Skeletal muscle tissue (tissue), 4 donors: ENCODE data around the gene GNB5. TPM values are rescaled to one million over a fixed set of nuclear protein-coding genes. Genes with fewer than 3 reads are reported as not detected.

ENCODE experiments used
- H3K27ac ChIP-seq: one replicate; pipeline ENCODE4 v1.7.0; 2013; ENCODE audit warnings: mild to moderate bottlenecking, low read depth, low read length, inconsistent platforms
- H3K27me3 ChIP-seq, 3 donors: one replicate each; pipeline ENCODE4 v1.7.0; 2013; ENCODE audit warnings: low read length in 3 of 3; ENCODE audit not compliant: control insufficient read depth in 3 of 3, insufficient read depth in 3 of 3
- H3K36me3 ChIP-seq, 3 donors: one replicate each; pipeline ENCODE4 v1.7.0; 2013; ENCODE audit warnings: low read length in 3 of 3; ENCODE audit not compliant: control insufficient read depth in 3 of 3, insufficient read depth in 3 of 3
- H3K4me1 ChIP-seq, 3 donors: one replicate each; pipeline ENCODE4 v1.7.0; 2013; ENCODE audit warnings: low read length in 3 of 3, mild to moderate bottlenecking in 3 of 3; ENCODE audit not compliant: control insufficient read depth in 3 of 3, insufficient read depth in 3 of 3
- H3K4me3 ChIP-seq, 3 donors: one replicate each; pipeline ENCODE4 v1.7.0; 2013; ENCODE audit warnings: low read length in 3 of 3
- H3K9ac ChIP-seq, 3 donors: one replicate each; pipeline ENCODE4 v1.7.0; 2013; ENCODE audit warnings: low read length in 3 of 3, mild to moderate bottlenecking in 3 of 3, moderate library complexity in 2 of 3, low read depth in 1 of 3
- H3K9me3 ChIP-seq, 3 donors: one replicate each; pipeline ENCODE4 v1.7.0; 2013; ENCODE audit warnings: low read length in 3 of 3; ENCODE audit not compliant: control insufficient read depth in 3 of 3
- total RNA-seq: library from RNA; depleted of rRNA; stranded (reverse); fragments of >200 nt; gene quantifications from one replicate; pipeline ENCODE4 v1.2.3, GENCODE V29; 2014
- donor health status: Osteomylitis.

GNB5 gene
- total RNA-seq, 1 donor from 2014 or later, result 2.6 TPM

- Histone ChIP-seq H3K4me1 (peaks cover 18 to 38% (median 19%) of the 10 kb centered on the region in 3 donors), H3K36me3 (peaks cover 0 to 8% (median 3%) of the 10 kb centered on the region in 3 donors), H3K9me3 (no peaks in the 10 kb centered on the region), H3K27ac (no peak overlapping the region), H3K9ac (no peak overlapping the region), H3K4me3 (no peak overlapping the region), H3K27me3 (no peaks in the 10 kb centered on the region)
These were observed 22.0 kb upstream of the GNB5 start for GRCh38 chr15:52213206-52213605.

DNA sequence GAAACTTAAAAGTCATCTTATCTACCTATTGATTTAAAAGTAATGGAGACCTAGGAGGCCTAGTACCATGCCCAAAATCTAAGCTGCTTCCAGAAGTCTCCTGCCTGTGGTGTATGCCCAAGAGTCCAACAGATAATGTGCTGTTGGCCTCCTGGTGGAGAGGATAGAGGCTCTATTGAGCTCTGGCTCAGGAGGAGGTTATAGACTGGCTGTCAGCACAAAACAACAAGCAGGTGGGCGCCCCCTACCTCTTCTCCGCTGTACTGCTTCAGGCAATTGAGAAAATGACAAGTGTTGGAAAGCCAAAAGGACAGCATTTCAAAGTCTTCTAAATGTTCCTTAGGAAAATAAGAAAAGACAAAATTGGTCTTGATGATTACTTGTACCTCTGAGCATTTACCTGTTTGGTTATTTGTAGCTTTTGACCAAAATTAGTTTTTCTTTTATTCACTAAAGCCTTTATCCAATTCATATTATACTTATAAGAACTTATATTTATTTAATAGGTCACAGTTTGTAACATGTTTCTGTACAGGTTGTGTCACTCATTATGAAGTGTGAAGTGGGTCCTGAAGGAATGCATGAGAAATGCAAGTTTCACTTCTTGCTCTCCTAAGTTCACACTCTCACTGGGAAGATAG lies 17.2 kb upstream of the GNB5 start:
- H3K36me3 ChIP-seq, result peaks cover 8 to 17% (median 15%) of the 10 kb centered on the region in 3 donors
- no peak overlapping the region for H3K9ac ChIP-seq
- H3K27me3 ChIP-seq, result no peaks in the 10 kb centered on the region
- no peaks in the 10 kb centered on the region for H3K9me3 ChIP-seq
- H3K27ac ChIP-seq, result no peak overlapping the region
- no peak overlapping the region for H3K4me3 ChIP-seq
- peaks cover 0 to 19% (median 9%) of the 10 kb centered on the region in 3 donors for H3K4me1 ChIP-seq

DNA sequence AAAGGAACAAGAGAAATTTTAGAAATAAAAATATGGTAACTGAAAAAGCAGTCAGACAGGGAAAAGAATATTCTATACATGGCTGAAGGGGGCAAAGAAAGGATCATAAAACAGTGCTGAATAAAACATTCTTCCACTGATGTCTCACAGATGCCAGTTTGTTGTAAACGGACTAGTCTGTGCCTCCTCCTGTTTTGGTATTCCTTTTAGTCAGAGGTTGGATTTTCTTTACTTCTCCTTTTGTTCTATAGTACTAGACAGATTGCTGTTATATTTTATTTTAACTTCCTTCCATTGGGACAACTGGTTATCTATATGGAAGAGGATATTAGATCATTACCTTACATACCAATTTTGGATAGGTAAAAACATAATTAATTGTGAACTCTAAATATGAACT lies 16.0 kb upstream of the GNB5 start:
- H3K9me3 ChIP-seq, result no peaks in the 10 kb centered on the region
- peaks cover 11 to 14% (median 12%) of the 10 kb centered on the region in 3 donors for H3K36me3 ChIP-seq
- no peak overlapping the region for H3K9ac ChIP-seq
- H3K4me1 ChIP-seq, result peaks cover 0 to 8% (median 5%) of the 10 kb centered on the region in 3 donors
- no peak overlapping the region for H3K4me3 ChIP-seq
- H3K27ac ChIP-seq, result no peak overlapping the region
- H3K27me3 ChIP-seq, result no peaks in the 10 kb centered on the region

- Histone ChIP-seq H3K27ac (no peak overlapping the region), H3K9me3 (no peaks in the 10 kb centered on the region), H3K9ac (no peak overlapping the region), H3K4me3 (no peak overlapping the region), H3K36me3 (peaks cover 11 to 12% (median 12%) of the 10 kb centered on the region in 3 donors), H3K27me3 (no peaks in the 10 kb centered on the region), H3K4me1 (peaks cover 0 to 5% (median 5%) of the 10 kb centered on the region in 3 donors)
These were observed 15.3 kb upstream of the GNB5 start for GRCh38 chr15:52206446-52206845.

GRCh38 chr15:52204657-52205056 lies 13.5 kb upstream of the GNB5 start:
- peaks cover 0 to 5% (median 4%) of the 10 kb centered on the region in 3 donors for H3K4me1 ChIP-seq
- peaks cover 9 to 12% (median 11%) of the 10 kb centered on the region in 3 donors for H3K36me3 ChIP-seq
- H3K27ac ChIP-seq, result no peak overlapping the region
- no peak overlapping the region for H3K4me3 ChIP-seq
- H3K27me3 ChIP-seq, result no peaks in the 10 kb centered on the region
- no peak overlapping the region for H3K9ac ChIP-seq
- no peaks in the 10 kb centered on the region for H3K9me3 ChIP-seq

GRCh38 chr15:52200831-52201365 lies 9.7 kb upstream of the GNB5 start:
- peaks cover 9 to 14% (median 12%) of the 10 kb centered on the region in 3 donors for H3K36me3 ChIP-seq
- H3K27me3 ChIP-seq, result no peaks in the 10 kb centered on the region
- no peak overlapping the region for H3K27ac ChIP-seq
- no peaks in the 10 kb centered on the region for H3K4me1 ChIP-seq
- H3K9me3 ChIP-seq, result no peaks in the 10 kb centered on the region
- H3K9ac ChIP-seq, result no peak overlapping the region
- no peak overlapping the region for H3K4me3 ChIP-seq

- Histone ChIP-seq H3K36me3 (peaks cover 0 to 7% (median 2%) of the 10 kb centered on the region in 3 donors), H3K27ac (no peak overlapping the region), H3K27me3 (no peaks in the 10 kb centered on the region), H3K9me3 (no peaks in the 10 kb centered on the region), H3K9ac (no peak overlapping the region), H3K4me3 (no peak overlapping the region), H3K4me1 (no peaks in the 10 kb centered on the region)
These were observed 8.1 kb upstream of the GNB5 start for GRCh38 chr15:52199271-52199670.

- H3K4me1 ChIP-seq, result peaks cover 0 to 6% (median 3%) of the 10 kb centered on the region in 3 donors
- no peak overlapping the region for H3K9ac ChIP-seq
- H3K36me3 ChIP-seq, result peaks cover 0 to 4% (median 0%) of the 10 kb centered on the region in 3 donors
- H3K27ac ChIP-seq, result no peak overlapping the region
- H3K9me3 ChIP-seq, result no peaks in the 10 kb centered on the region
- H3K4me3 ChIP-seq, result no peak overlapping the region
- no peaks in the 10 kb centered on the region for H3K27me3 ChIP-seq
These were observed 5.7 kb upstream of the GNB5 start for GRCh38 chr15:52196891-52197290.

GRCh38 chr15:52193791-52194190 lies 2.6 kb upstream of the GNB5 start:
- no peak overlapping the region for H3K4me3 ChIP-seq
- no peaks in the 10 kb centered on the region for H3K9me3 ChIP-seq
- H3K4me1 ChIP-seq, result peaks cover 0 to 6% (median 3%) of the 10 kb centered on the region in 3 donors
- H3K27ac ChIP-seq, result no peak overlapping the region
- H3K36me3 ChIP-seq, result peaks cover 0 to 4% (median 0%) of the 10 kb centered on the region in 3 donors
- H3K9ac ChIP-seq, result no peak overlapping the region
- H3K27me3 ChIP-seq, result no peaks in the 10 kb centered on the region

- H3K4me1 ChIP-seq, result peaks cover 0 to 6% (median 3%) of the 10 kb centered on the region in 3 donors
- H3K27me3 ChIP-seq, result no peaks in the 10 kb centered on the region
- no peak overlapping the region for H3K27ac ChIP-seq
- no peaks in the 10 kb centered on the region for H3K9me3 ChIP-seq
- H3K9ac ChIP-seq, result no peak overlapping the region
- peaks cover 0 to 4% (median 0%) of the 10 kb centered on the region in 3 donors for H3K36me3 ChIP-seq
- no peak overlapping the region for H3K4me3 ChIP-seq
These were observed 2.1 kb upstream of the GNB5 start for GRCh38 chr15:52193321-52193720.
